Activated T-helper 1 cell treated with anti-CD3 and anti-CD28 coated beads, Interleukin-2, amount 50 U/mL, for 16 hours (primary cell): Measurements from ENCODE around the gene MGARP.
"Not testable (repeated sequence)": the region's sequence is repeated elsewhere in the genome, so short reads cannot be mapped to it uniquely, and the experiment has no call there.

ENCODE experiments used
- DNase-seq, 2 donors: peaks; one replicate each; pipeline ENCODE4 v3.0.0-alpha.2; 2020; ENCODE audit warnings: low read depth in 1 of 2, low spot score in 1 of 2

Gene MGARP

DNA sequence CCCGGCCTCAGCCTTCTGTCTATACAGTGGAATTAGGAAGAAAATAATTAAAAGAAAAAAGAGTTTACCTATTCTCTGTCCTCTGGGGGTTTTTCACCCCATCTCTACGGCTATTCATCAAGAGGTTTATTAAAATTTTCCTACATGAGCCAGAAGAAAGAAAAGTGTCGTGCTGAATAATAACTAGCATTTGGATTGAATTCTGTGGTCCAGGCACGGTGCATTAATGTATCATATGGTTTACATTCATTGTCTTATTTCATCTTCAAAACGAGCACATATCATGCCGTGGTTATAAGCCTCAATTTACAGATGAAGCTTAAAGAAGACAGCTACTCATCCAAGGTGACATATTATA lies 15.9 kb upstream of the MGARP start:
- DNase-seq = no peak

DNA sequence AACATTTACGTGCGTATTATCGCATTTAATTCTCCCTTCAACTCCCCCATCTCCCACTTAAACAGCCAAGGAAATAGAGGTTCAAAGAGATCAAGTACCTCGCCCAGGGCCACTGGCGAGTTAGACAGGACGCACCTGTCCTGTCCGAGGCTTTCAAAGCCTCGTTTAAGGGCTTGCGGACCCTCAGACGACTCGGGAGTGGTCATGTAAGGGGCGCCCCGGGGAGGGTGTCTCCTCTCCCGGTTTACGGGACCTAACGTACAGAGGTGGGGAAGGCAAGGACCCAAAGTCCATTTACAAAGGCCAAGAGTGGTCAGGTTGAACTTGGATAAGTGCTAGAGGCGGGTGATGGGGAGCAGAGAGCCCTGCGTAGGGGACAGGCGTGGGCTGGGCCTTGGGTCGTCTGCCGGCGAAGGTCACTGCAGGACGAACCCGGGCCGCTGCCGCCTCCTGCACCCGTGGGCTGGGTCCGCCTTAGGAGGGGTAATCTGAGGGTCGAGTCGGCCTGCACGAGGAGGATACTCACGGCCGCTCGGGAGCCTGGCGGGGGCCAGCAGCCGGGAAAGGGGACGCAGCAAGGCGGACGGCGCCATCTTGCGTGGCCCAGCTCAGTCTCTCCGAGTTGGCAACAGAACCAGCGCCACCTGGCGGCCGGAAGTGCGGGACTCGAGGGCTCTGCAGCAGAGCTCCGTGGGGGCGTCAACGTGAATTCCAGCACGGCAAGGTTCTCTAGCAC lies 15.3 kb upstream of the MGARP start:
- peak; percentile 96 to 98 for DNase-seq

DNA sequence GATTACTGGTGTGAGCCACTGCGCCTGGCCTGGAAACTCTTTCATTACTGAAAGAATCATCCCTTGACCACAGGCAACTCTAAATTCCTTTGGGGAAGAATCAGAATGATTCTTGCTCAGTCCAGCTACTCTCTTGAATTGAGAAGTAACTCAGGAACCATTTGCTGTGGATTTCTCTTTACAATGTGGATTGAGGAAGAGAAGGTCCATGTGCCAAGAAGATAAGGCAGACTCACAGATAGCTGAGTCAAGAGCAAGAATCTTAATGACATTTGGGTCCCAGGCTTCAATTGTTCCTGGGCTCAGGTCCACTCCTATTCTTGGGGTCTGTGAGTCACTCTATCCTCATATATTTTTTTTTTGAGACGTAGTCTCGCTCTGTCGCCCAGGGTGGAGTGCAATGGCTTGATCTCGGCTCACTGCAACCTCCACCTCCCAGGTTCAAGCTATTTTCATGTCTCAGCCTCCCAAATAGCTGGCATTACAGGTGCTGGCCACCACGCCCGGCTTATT lies 6.2 kb upstream of the MGARP start:
- DNase-seq = no peak

DNA sequence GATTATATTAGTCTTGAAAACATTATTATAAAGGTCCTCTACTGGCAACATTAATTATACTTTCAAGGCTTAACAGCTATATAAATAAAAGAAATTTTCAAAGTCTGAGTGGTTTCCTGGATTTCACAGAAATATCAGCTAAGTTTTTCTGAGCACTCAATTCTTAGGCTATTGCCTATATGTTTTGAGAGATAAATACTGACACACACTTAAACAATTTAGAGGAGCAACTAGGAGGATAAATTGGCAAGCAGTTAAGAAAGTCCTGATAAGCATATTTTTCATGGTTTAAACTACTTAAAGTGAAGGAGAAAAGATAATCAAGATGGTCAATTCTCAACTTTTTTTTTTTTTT lies 2.7 kb upstream of the MGARP start:
- DNase-seq = no peak

DNA sequence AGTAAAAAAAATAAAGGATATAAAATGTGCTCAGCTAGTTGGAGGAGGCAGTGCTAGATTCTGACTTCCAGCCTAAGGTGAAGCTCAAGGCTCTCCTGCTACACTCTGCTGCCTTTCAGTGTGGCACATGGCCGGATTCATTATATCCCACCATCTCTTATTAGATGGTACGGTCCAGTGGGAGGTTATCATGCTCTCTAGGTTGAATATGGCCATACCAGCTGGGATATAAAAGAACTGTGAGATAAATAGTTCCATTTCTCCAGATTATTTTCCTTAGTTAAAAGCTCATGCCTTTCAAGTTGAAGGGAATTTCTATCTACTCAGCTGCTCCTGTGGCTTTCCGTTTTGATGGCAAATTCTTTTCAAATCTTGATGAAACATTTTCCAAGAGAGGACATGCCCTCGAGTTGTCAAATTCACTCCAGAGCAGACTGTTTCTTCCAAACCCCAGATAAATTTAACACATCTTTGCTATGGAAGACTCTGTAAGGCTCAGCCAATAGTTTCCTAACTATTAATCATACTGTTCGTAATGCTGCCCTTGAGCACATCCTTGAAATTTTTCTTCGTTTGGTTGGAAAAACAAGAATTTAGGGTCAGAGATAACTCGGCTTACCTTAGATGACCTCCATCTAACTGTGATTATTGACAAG lies 2.2 kb upstream of the MGARP start:
- no peak for DNase-seq

DNA sequence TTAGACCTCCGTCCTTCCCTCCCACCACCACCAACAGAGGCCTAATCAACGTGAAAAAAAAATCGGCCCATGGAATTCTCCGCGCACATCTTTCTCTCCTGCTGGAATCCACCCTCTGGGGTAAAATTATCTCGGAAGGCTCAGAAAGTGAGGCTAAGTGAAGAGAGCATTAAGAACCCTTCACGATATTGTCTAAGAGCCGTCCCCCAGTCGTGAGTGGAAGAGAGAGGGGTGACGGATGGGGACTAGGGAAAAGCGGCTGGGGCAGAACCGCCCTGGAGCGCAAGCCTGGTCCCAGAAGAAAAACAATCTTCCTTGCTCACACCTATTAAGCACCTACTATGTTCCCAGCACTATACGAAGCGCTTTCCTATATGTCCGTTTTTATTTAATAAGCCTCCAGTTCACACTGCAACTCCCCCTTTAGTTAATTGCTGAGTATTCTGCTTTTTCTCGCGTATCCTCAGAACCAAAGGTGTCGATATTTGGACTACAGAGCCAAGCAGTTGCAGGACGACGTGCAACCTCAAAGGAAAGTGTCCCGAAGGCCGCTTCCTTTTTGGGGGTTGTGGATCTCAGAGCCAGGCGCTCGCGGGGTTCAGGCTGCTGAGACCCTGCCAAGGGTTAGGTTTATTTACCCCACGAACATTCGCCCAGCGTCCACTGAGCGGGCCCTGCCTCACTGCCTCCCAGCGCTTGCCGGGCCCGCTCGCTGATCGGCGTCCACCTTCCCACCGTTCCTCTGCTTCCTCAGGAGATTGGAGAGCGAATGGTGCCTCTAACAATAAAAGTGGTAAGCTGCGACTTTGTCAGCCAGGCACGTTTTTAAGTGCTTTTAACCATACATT lies 889 bp downstream of the MGARP start:
- no peak for DNase-seq

DNA sequence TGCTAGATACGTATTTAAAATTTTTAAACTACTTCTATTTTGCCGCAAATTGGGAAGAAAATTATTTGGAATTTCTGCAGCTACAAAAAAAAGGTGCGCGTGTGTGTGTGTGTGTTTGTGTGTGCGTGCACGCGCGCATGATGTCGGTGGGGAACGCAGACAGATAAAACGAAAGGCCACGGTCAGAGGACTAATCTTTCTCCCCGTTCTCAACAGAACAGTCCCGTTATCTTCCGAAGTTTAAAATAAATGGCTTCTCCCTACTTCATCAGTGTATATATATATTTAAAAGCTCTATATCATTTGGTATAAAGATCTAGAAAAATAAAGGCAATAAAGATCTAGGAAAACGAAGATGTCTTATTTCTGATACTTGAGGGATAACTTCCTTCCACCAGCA lies 1.5 kb downstream of the MGARP start:
- DNase-seq = no peak

DNA sequence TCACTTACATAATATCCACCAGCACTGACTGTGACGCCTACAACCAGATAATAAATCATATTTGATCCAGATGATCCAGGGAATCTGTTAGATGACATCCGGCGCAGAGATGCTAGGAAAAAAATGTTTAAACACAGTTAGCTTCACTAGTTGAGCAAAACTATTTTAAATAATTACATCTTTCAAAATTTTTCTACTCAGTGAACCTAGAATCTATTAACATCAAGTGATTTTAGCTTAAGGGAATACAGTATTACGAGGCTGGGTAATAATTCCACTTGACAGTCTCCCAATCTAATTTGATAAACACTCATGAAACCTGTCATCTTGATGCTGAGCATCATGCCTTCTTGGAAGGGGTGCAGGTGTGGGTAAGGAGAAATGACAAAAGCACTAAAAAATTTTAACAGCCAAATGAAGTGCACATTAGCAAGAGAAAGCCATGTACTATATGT lies 4.7 kb downstream of the MGARP start:
- DNase-seq = no peak

DNA sequence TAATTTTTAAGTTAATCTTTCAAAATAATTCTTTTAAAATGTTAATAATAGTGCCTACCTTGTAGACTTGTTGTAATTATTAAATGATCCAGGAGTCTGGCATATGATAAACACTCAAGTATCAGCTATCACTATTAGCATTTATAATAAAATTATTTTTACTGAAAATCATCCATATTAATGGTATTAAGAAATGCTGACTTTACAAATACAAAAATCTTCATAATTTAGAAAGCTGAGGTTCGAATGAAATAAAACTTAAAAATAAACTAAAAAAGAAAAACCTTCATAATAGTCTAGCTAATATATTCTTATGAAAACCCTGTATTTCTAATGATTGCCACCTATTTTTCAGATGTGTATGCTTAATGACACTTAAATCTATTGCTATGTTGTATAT lies 5.2 kb downstream of the MGARP start:
- DNase-seq = no peak

DNA sequence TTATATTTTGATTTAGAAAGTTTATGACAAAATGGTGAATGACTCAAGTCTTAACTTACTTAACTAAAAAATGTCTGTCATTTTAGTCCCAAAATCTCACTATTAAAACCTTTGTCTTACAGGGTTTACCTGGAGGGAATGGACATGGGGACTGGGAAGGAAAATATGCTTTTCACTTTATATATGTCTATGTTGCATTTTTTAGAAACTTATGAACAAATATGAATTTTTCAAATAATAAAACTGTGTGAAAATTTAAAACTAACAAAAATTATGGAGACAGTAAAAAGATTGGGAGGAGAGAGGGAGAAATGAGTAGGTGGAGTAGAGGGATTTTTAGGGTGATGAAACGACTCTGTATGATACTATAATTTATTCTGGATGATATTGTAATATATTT lies 6.2 kb downstream of the MGARP start:
- no peak for DNase-seq

DNA sequence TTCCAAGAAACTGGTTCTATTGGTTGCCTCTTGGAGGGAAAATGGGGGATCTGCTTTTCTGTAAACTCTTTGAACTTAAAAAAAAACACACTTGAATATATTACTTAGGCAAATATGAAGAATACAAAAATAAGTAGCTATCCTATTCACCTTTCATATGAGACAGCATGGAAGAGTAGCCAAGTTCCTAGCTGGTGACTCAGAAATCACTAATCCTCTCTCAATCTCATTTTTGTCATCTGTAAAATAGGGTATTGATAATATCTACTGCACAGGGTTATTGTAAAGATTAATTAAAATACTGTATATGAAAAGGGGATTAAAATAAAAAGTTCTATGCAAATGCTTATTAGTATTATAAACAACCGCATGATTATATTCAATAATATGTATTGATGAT lies 12.7 kb downstream of the MGARP start:
- no peak for DNase-seq

DNA sequence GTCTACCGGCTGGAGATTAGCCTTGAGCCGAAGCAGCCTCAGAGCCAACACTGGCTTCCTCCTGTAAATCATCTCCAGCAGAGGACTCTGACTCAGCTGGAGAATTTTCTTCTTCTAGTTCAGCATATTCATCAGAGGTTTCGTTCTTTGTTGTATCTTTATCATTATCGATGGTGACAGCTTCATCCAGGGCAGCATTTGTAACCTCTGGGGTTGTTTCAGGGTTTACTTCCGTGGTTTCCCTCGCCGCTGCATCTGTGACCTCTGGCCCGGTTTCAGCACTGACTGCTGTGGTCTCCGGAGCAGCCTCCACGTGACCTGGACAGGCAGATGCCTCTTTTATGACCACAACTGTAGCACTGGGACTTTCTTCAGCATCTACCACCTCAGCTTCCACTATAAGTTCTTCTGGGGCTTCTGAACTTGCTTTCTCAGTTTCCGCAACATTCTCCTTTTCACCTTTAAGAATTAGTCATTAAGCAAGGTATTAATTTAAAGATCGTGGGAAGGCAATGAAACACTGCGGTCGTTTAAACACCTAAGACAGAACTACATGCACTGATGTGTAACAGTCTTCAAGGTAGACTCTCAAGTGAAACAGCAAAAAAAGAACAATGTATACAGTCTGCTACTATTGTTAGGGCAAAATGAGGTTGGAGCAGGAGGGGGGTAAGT lies 13.3 kb downstream of the MGARP start:
- DNase-seq = peak; percentile 26 to 55

DNA sequence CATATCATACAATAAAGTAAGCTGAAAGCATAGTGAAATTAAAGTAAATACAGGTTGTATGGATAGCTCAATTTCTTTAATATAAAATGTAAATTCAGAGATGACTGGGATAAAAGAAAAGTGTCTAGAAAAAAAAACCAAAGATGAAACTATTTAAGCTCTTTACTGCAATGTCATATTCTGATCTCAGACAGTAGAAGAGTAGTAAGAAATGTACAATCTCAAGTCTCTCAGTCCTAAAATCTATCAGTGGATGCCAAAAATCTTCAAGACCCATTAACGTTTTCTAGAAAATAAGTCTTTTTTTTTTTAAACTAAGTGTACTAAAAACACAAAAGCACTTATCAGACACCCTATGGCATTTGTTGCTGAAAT lies 13.8 kb downstream of the MGARP start:
- no peak for DNase-seq

DNA sequence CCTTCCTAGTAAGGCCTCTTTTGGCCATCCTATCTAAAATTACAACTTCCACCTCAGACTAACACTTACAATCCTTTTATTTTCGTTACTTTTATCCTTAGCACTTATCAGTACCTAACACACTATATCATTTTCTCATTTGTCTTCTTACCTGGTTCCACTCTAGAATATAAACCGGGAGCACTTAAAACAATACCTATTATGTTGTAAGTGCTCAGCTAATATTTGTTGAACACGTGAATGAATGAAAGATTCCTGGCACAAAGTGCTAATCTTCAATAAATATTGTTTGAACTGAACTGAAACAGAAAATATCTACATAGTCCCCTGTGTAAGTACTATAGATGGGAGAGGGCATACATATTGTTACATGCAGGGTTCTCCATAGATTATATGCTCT lies 14.4 kb downstream of the MGARP start:
- DNase-seq = no peak

DNA sequence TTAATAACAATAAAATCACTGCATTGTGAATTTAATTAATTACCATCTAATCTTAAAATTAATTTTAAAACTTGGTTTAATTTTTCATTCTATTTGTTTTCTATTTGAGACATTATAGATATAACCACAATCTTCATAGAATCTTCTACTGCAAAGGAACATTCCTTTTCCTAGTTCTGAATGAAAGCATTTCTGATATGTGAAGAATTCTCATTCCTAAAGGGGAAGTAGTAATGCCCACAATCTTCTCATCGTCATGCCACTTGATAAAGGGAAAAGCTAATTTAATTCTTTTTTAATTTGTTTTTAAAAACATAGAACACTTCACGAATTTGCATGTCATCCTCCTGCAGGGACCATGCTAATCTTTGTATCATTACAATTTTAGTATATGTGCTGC lies 23.7 kb downstream of the MGARP start:
- DNase-seq = no peak

DNA sequence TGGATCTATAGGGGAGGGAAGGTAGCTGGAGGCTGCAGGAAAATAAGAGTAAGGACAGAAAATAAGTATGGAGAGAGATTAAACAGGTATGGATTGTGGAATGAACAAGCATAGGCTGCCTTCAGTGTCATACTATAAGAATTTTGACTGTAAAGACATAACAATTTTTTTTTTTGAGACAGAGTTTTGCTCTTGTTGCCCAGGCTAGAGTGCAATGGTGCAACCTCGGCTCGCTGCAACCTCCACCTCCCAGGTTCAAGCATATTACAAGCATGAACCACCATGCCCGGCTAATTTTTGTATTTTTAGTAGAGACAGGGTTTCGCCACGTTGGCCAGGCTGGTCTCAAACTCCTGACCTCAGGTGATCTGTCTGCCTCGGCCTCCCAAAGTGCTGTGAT lies 24.4 kb downstream of the MGARP start:
- DNase-seq = not testable (repeated sequence)

DNA sequence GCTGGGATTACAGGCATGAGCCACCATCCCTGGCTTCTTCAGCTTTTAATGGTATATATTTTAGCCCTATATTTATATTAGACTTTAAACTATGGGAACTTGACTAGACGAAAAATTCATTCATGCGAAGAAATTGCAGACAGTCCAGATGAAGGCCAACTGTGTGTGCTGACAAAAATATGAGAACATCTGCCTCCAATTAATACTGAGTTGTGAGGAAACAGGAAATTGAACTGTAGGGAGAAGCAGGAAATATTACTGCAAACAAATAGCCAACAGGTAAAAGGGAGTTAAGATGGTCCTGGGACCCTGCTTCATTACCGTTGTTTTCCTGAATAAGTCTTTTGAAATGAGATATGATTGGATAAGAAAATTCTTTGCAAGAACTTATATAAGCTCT lies 26.3 kb downstream of the MGARP start:
- DNase-seq = no peak

DNA sequence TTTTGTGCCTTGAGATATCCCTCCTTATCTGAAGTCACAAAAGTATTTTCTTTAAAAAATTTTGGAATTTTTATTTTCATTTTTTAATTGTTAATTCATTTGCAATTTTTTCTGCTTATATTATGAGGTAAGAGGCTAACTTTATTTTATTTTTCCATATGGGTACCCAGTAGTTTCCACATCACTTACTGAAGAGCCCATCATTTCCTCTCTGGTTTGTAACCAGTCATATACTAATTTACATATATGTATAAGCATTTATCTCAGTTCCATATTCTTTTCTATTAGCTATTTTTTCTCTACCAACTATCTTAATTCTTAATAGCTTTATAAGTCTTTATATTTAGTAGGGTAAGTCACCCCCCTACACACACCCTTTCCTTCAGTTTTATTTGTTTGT lies 27.0 kb downstream of the MGARP start:
- no peak for DNase-seq

DNA sequence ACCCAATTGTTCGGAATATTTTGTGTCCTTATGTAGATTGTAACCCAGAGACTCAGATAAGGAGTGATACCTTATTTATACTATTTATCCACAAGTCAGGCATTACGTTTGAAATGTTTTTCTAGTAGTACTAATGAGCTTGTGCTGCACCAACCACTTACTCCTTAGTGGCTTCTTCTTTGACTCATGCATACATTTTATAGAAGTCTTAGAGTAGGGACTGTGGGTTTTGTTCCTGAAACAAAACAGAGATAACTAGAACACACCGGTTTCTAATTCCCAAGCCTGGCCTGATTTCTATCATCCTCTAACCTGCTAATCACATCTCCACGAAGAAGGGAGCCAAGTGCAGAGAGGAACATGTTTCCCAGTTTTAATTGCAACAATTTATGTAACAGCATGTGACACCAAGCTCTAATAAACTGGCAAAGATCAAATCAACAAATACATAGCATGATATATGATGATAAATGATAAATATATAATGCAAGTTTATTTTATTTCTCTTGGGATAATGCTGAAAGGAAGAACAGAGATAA lies 32.3 kb downstream of the MGARP start:
- no peak for DNase-seq

DNA sequence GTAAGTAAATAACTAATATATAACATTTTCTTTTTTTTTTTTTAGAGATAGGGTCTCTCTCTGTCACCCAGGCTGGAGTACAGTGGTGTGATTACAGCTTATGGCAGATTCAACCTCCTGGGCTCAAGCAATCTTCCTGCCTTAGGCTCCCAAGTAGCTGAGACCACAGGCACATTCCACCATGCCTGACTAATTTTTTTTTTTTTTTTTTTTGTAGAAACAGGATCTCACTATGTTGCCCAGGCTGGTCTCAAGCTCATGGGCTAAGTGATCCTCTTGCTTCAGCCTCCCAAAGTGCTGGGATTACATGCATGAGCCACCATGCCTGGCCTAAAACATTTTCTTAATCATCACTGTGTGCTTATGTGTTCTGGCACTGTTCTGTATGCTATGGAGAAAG lies 32.8 kb downstream of the MGARP start:
- DNase-seq = no peak

DNA sequence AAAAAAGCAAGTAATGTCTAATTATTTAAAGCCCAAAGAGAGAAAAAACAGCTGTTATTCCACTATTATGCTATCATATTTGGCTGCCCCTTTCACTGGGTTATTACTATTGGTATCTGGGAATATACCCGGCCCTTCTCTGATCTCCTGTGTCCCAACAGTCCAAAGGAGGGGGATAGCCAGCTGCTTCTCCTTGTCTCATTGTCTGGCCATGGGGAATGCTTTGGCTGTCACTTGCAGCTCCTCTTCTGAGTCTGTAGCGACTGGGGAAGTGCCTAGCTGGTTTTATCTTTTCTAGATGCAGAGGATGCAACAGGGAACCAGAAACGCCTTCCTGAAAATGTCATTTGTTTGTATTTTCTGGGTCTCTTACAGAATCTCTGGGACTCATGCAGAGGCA lies 33.9 kb downstream of the MGARP start:
- no peak for DNase-seq
